B cell (primary cell): ENCODE measurements around the gene CCNE1. TPM values are rescaled to one million over a fixed set of nuclear protein-coding genes. Genes with fewer than 3 reads are reported as not detected.
A peak's percentile ranks its signal among the peaks of the same experiment; 100 is the strongest.

Experiments
- ATAC-seq: fragments of 200-7000 bp; cut with Tn5 transposase; one replicate; pipeline ENCODE4 v1.10.0; 2021; ENCODE audit warnings: low read depth, mild to moderate bottlenecking, moderate number of reproducible peaks, moderate library complexity
- CTCF ChIA-PET: fragments of 350-600 bp; sonication (Branson Sonifier 250); formaldehyde crosslinking; loops from one replicate; lab custom pipeline; 2021; ENCODE audit warnings: antibody characterized with exemption, inconsistent platforms; lab: Charles Lee
- POLR2A ChIA-PET: fragments of 350-600 bp; sonication (Branson Sonifier 250); formaldehyde crosslinking; loops from one replicate; lab custom pipeline; 2021; ENCODE audit warnings: antibody characterized with exemption; lab: Charles Lee
- DNase-seq: peaks from one replicate; pipeline ENCODE4 v3.0.0; 2013
- H2AFZ ChIP-seq: 2 replicates; pipeline ENCODE4 v1.6.1; 2012; ENCODE audit warnings: mild to moderate bottlenecking, low read depth, low read length; ENCODE audit not compliant: insufficient read depth, poor library complexity, severe bottlenecking
- H3K27ac ChIP-seq, 2 donors: 1 replicate in 1 of 2; 2 replicates in 1 of 2; pipeline ENCODE4 v1.5.1; 2012 to 2013; ENCODE audit warnings: low read length in 2 of 2, mild to moderate bottlenecking in 2 of 2, moderate library complexity in 1 of 2
- H3K27me3 ChIP-seq, 4 experiments: fragments of 200-600 bp in 1 of 4; sonication (generic) in 1 of 4; replicated peaks in 1 of 4; 1 replicate in 2 of 4; 2 replicates in 2 of 4; pipeline versions ENCODE4 v1.6.1 to v1.7.0; 2013 to 2016; ENCODE audit warnings: low read length in 3 of 4, mild to moderate bottlenecking in 2 of 4, mixed read lengths in 1 of 4, moderate library complexity in 1 of 4; ENCODE audit not compliant: insufficient read depth in 4 of 4, control insufficient read depth in 3 of 4; ENCODE audit errors: control extremely low read depth in 1 of 4
- H3K36me3 ChIP-seq, 2 experiments: replicated peaks in 1 of 2; 1 replicate in 1 of 2; 2 replicates in 1 of 2; pipeline versions ENCODE4 v1.6.1 to v1.7.1; 2013; ENCODE audit warnings: low read length in 1 of 2; ENCODE audit not compliant: insufficient read depth in 2 of 2, control insufficient read depth in 1 of 2; ENCODE audit errors: control extremely low read depth in 1 of 2, extremely low read depth in 1 of 2
- H3K4me1 ChIP-seq, 2 donors: fragments of 200-600 bp in 1 of 2; sonication (generic) in 1 of 2; 1 replicate in 1 of 2; 2 replicates in 1 of 2; pipeline versions ENCODE4 v1.5.1 to v1.6.1; 2013 to 2017; ENCODE audit warnings: low read length in 2 of 2; ENCODE audit not compliant: control insufficient read depth in 2 of 2, insufficient read depth in 2 of 2
- H3K4me2 ChIP-seq: replicated peaks from 2 replicates; pipeline ENCODE3; 2012; ENCODE audit warnings: mild to moderate bottlenecking, low read depth, low read length; ENCODE audit not compliant: poor library complexity, severe bottlenecking
- H3K4me3 ChIP-seq, 5 experiments: fragments of 200-600 bp in 1 of 5; sonication (generic) in 1 of 5; 1 replicate in 3 of 5; 2 replicates in 2 of 5; pipeline versions ENCODE4 v1.5.1 to v1.7.0; 2011 to 2016; ENCODE audit warnings: low read length in 4 of 5, mild to moderate bottlenecking in 4 of 5, low read depth in 2 of 5, control low read depth in 1 of 5, moderate library complexity in 1 of 5; ENCODE audit not compliant: insufficient read depth in 1 of 5; ENCODE audit errors: control extremely low read depth in 1 of 5, extremely low read depth in 1 of 5
- H3K79me2 ChIP-seq: fragments of 200-600 bp; sonication (generic); one replicate; pipeline ENCODE4 v1.6.0; 2016; ENCODE audit warnings: low read length; ENCODE audit not compliant: control insufficient read depth, insufficient read depth
- H3K9ac ChIP-seq: fragments of 200-600 bp; sonication (generic); 2 replicates; pipeline ENCODE4 v1.6.1; 2017; ENCODE audit warnings: mild to moderate bottlenecking, low read length, moderate library complexity
- H3K9me3 ChIP-seq, 3 donors: one replicate each; pipeline versions ENCODE4 v1.6.1 to v1.7.1; 2013; ENCODE audit warnings: low read length in 2 of 3; ENCODE audit not compliant: control insufficient read depth in 2 of 3, insufficient read depth in 1 of 3; ENCODE audit errors: control extremely low read depth in 1 of 3
- H4K20me1 ChIP-seq: 2 replicates; pipeline ENCODE4 v1.6.0; 2012; ENCODE audit warnings: mild to moderate bottlenecking, low read length; ENCODE audit not compliant: insufficient read depth, control insufficient read depth, poor library complexity, severe bottlenecking
- H3K27ac Mint-ChIP-seq: one replicate; pipeline ENCODE4 v1.8.0; 2021; ENCODE audit warnings: mixed read lengths
- H3K27me3 Mint-ChIP-seq: one replicate; pipeline ENCODE4 v1.8.0; 2021; ENCODE audit warnings: mixed read lengths
- H3K4me1 Mint-ChIP-seq: one replicate; pipeline ENCODE4 v1.8.0; 2021; ENCODE audit warnings: mixed read lengths
- H3K4me3 Mint-ChIP-seq: one replicate; pipeline ENCODE4 v1.8.0; 2021; ENCODE audit warnings: mixed read lengths
- H3K9me3 Mint-ChIP-seq: one replicate; pipeline ENCODE4 v1.8.0; 2022; ENCODE audit warnings: mixed read lengths; ENCODE audit not compliant: insufficient read depth
- CTCF ChIP-seq: fragments of 200-600 bp; IDR thresholded peaks from one replicate; pipeline ENCODE4 v1.8.0; 2022; ENCODE audit warnings: antibody characterized with exemption, mild to moderate bottlenecking
- EZH2 ChIP-seq: IDR thresholded peaks from 2 replicates; pipeline ENCODE4 v1.6.1; 2012; ENCODE audit warnings: borderline replicate concordance, low read depth, mild to moderate bottlenecking, moderate library complexity, low read length; ENCODE audit not compliant: insufficient read depth, poor library complexity, severe bottlenecking
- WGBS: methylation state at CpG from one replicate; pipeline ENCODE4 v1.1.5; 2013; ENCODE audit warnings: missing lambda C conversion rate; ENCODE audit not compliant: insufficient coverage; 5-methylcytosine and 5-hydroxymethylcytosine counted together
- intact Hi-C: fragments of 100-400 bp; cut with micrococcal nuclease; formaldehyde crosslinking; loops from one replicate; pipeline ENCODE4 v1.10.0; 2022
- polyA plus RNA-seq: library from polyadenylated mRNA; depleted of rRNA; stranded (reverse); fragments of >200 nt; gene quantifications from 2 replicates; pipeline ENCODE4 v1.2.3, GENCODE V29; 2012
- total RNA-seq, 2 donors: library from RNA; stranded (reverse); fragments of 120-200 nt in 1 of 2; gene quantifications; 1 replicate in 1 of 2; 2 replicates in 1 of 2; pipeline versions ENCODE4 v1.2.3 to v1.2.4, GENCODE V29; 2013 to 2022

CCNE1 gene
- total and polyA plus RNA-seq, 2 donors (not counting 1 experiment from before 2014, with no cell fraction given) = 2.5 to 2.8 TPM

- H3K4me2 ChIP-seq = peak overlapping the region; percentile 93
- H3K27ac Mint-ChIP-seq = peak overlapping the region; percentile 96
- no peak for ATAC-seq
- WGBS = 3% methylated on average over 19 of the region's 22 CpGs
- peaks cover 23% of the 10 kb centered on the region for H3K27me3 Mint-ChIP-seq
- H3K36me3 ChIP-seq = no peaks in the 10 kb centered on the region
- DNase-seq = no peak
- H3K9me3 ChIP-seq = peaks cover 0 to 15% (median 0%) of the 10 kb centered on the region in 3 donors
- TF ChIP-seq CTCF = no peak
- no peak for TF ChIP-seq EZH2
- peaks cover 17% of the 10 kb centered on the region for H3K4me1 Mint-ChIP-seq
- intact Hi-C loops = loop anchor here (1.0 to 2.0 kb wide), 5 partner anchors 27 to 633 kb away; partner anchors contain the start of genes PLEKHF1, POP4, UQCRFS1 and URI1
- H3K9ac ChIP-seq = peak overlapping the region; percentile 87
- H3K79me2 ChIP-seq = no peaks in the 10 kb centered on the region
- H3K4me3 ChIP-seq = peak overlapping the region; percentile 60 to 79 (median 71)
- H3K27me3 ChIP-seq = peaks cover 0 to 26% (median 9%) of the 10 kb centered on the region in 4 experiments
- H3K9me3 Mint-ChIP-seq = no peaks in the 10 kb centered on the region
- H2AFZ ChIP-seq = peak overlapping the region; percentile 96
- H3K4me3 Mint-ChIP-seq = peak overlapping the region; percentile 97
- no peaks in the 10 kb centered on the region for H4K20me1 ChIP-seq
- peak overlapping the region; percentile 48 to 68 for H3K27ac ChIP-seq
- peaks cover 21 to 28% of the 10 kb centered on the region in 2 donors for H3K4me1 ChIP-seq
- ChIA-PET CTCF (interaction anchor here (0.8 to 2.1 kb wide), 6 partner anchors 9 to 180 kb away, joined by 3 to 5 read pairs (median 5); partner anchors contain the start of gene PLEKHF1), POLR2A (interaction anchor here (0.7 to 2.0 kb wide), 3 partner anchors 12 to 239 kb away, joined by 3 to 13 read pairs (median 8); partner anchors contain the start of genes C19orf12 and POP4)
These were observed 33.9 kb downstream of the CCNE1 start for GRCh38 chr19:29845574-29846176.

GRCh38 chr19:29849208-29849607 lies 37.4 kb downstream of the CCNE1 start:
- Histone ChIP-seq H4K20me1 (no peaks in the 10 kb centered on the region), H3K27me3 (peaks cover 0 to 4% (median 0%) of the 10 kb centered on the region in 4 experiments), H3K9ac (no peak overlapping the region), H3K4me2 (no peak overlapping the region), H2AFZ (no peak overlapping the region), H3K9me3 (peaks cover 0 to under 1% (median 0%) of the 10 kb centered on the region in 3 donors), H3K36me3 (no peaks in the 10 kb centered on the region), H3K27ac (no peak overlapping the region), H3K79me2 (no peaks in the 10 kb centered on the region), H3K4me1 (peaks cover 7 to 12% of the 10 kb centered on the region in 2 donors), H3K4me3 (no peak overlapping the region)
- no CpG with 5 or more reads among the region's 2 CpGs for WGBS
- Mint-ChIP-seq H3K4me3 (no peak overlapping the region), H3K27me3 (peaks cover 19% of the 10 kb centered on the region), H3K9me3 (no peaks in the 10 kb centered on the region), H3K4me1 (peaks cover 12% of the 10 kb centered on the region), H3K27ac (no peak overlapping the region)
- TF ChIP-seq CTCF (no peak), EZH2 (no peak)
- no peak for ATAC-seq
- CTCF ChIA-PET = interaction anchor here (1.5 to 1.7 kb wide), 2 partner anchors 9 to 23 kb away, joined by 4 to 5 read pairs; no protein-coding TSS in a partner anchor
- POLR2A ChIA-PET = no interaction called here
- intact Hi-C loops = no loop called here
- DNase-seq = no peak
